Measurements from ENCODE around the gene ACOXL. TPM values are rescaled to one million over a fixed set of nuclear protein-coding genes. Genes with fewer than 3 reads are reported as not detected.

Gene ACOXL
- total RNA-seq, 1 donor from 2014 or later: under 0.01 TPM

GRCh38 chr2:110718382-110718781, 14.0 kb upstream of the ACOXL start:
- no peak for DNase-seq (ENCODE audit: low read depth, low spot score)

GRCh38 chr2:110718990-110719389, 13.4 kb upstream of the ACOXL start:
- no peak for DNase-seq (ENCODE audit: low read depth, low spot score)

- no peak for DNase-seq (ENCODE audit: low read depth, low spot score)
Measured at GRCh38 chr2:110720547-110720946, 11.8 kb upstream of the ACOXL start.

GRCh38 chr2:110724820-110725219, 7.6 kb upstream of the ACOXL start:
- no peak for DNase-seq (ENCODE audit: low read depth, low spot score)

GRCh38 chr2:110725370-110725769, 7.0 kb upstream of the ACOXL start:
- no peak for DNase-seq (ENCODE audit: low read depth, low spot score)

- DNase-seq (ENCODE audit: low read depth, low spot score): no peak
Measured at GRCh38 chr2:110725859-110726258, 6.5 kb upstream of the ACOXL start.

- no peak for DNase-seq (ENCODE audit: low read depth, low spot score)
Measured at GRCh38 chr2:110726285-110726684, 6.1 kb upstream of the ACOXL start.

GRCh38 chr2:110727923-110728322, 4.5 kb upstream of the ACOXL start:
- DNase-seq (ENCODE audit: low read depth, low spot score): no peak

GRCh38 chr2:110729106-110729505, 3.3 kb upstream of the ACOXL start:
- DNase-seq (ENCODE audit: low read depth, low spot score): no peak

GRCh38 chr2:110731064-110731463, 1.3 kb upstream of the ACOXL start:
- no peak for DNase-seq (ENCODE audit: low read depth, low spot score)

GRCh38 chr2:110735366-110735765, 3.0 kb downstream of the ACOXL start:
- no peak for DNase-seq (ENCODE audit: low read depth, low spot score)

- DNase-seq (ENCODE audit: low read depth, low spot score): no peak
Measured at GRCh38 chr2:110737783-110738182, 5.4 kb downstream of the ACOXL start.

GRCh38 chr2:110740747-110741349, 8.5 kb downstream of the ACOXL start:
- no peak for DNase-seq (ENCODE audit: low read depth, low spot score)

- no peak for DNase-seq (ENCODE audit: low read depth, low spot score)
Measured at GRCh38 chr2:110741491-110741980, 9.2 kb downstream of the ACOXL start.

GRCh38 chr2:110742412-110742811, 10.0 kb downstream of the ACOXL start:
- no peak for DNase-seq (ENCODE audit: low read depth, low spot score)

- DNase-seq (ENCODE audit: low read depth, low spot score): no peak
Measured at GRCh38 chr2:110743600-110743999, 11.2 kb downstream of the ACOXL start.

- DNase-seq (ENCODE audit: low read depth, low spot score): no peak
Measured at GRCh38 chr2:110744429-110744828, 12.1 kb downstream of the ACOXL start.

GRCh38 chr2:110745048-110745447, 12.7 kb downstream of the ACOXL start:
- no peak for DNase-seq (ENCODE audit: low read depth, low spot score)

GRCh38 chr2:110746586-110747521, 14.5 kb downstream of the ACOXL start:
- DNase-seq (ENCODE audit: low read depth, low spot score): no peak

GRCh38 chr2:110747522-110748488, 15.4 kb downstream of the ACOXL start:
- no peak for DNase-seq (ENCODE audit: low read depth, low spot score)

GRCh38 chr2:110748489-110748867, 16.1 kb downstream of the ACOXL start:
- DNase-seq (ENCODE audit: low read depth, low spot score): no peak

- DNase-seq (ENCODE audit: low read depth, low spot score): no peak
Measured at GRCh38 chr2:110751642-110752041, 19.3 kb downstream of the ACOXL start.
